Spinal cord (tissue), 10 donors: ENCODE results near the gene HSPB2. TPM values are rescaled to one million over a fixed set of nuclear protein-coding genes. Genes with fewer than 3 reads are reported as not detected.
A peak's percentile ranks its signal among the peaks of the same experiment; 100 is the strongest.

ENCODE experiments used
- DNase-seq, 6 donors: peaks; one replicate each; pipeline versions ENCODE4 v3.0.0 to v3.0.0-alpha.2; 2013 to 2015; ENCODE audit warnings: low spot score in 6 of 6, low read depth in 4 of 6
- H3K27ac ChIP-seq: one replicate; pipeline ENCODE4 v1.5.1; 2013; ENCODE audit warnings: low read depth, low read length, control low read depth
- H3K27me3 ChIP-seq: one replicate; pipeline ENCODE4 v1.6.1; 2013; ENCODE audit warnings: low read length; ENCODE audit not compliant: control insufficient read depth, insufficient read depth
- H3K36me3 ChIP-seq: one replicate; pipeline ENCODE4 v1.6.1; 2013; ENCODE audit warnings: low read length; ENCODE audit not compliant: control insufficient read depth, insufficient read depth
- H3K4me1 ChIP-seq: one replicate; pipeline ENCODE4 v1.6.1; 2013; ENCODE audit warnings: low read length; ENCODE audit not compliant: control insufficient read depth, insufficient read depth
- H3K4me3 ChIP-seq: one replicate; pipeline ENCODE4 v1.5.1; 2013; ENCODE audit warnings: low read depth, low read length, control low read depth
- H3K9me3 ChIP-seq: one replicate; pipeline ENCODE4 v1.6.1; 2013; ENCODE audit warnings: low read length; ENCODE audit not compliant: control insufficient read depth, insufficient read depth
- WGBS: methylation state at CpG from one replicate; pipeline ENCODE4 v1.1.5; 2013; ENCODE audit warnings: missing lambda C conversion rate; ENCODE audit not compliant: insufficient coverage; 5-methylcytosine and 5-hydroxymethylcytosine counted together
- polyA plus RNA-seq, 2 donors: library from polyadenylated mRNA; unstranded; fragments of 120-200 nt; gene quantifications; one replicate each; pipeline ENCODE4 v1.2.1, GENCODE V29; 2013; ENCODE audit not compliant: insufficient read length in 2 of 2
- total RNA-seq, 2 donors: library from RNA; depleted of rRNA in 1 of 2; stranded (reverse); fragments of 120-200 nt in 1 of 2; fragments of >200 nt in 1 of 2; gene quantifications; one replicate each; pipeline versions ENCODE4 v1.2.3 to v1.2.4, GENCODE V29; 2013 to 2014
- donor health status: healthy.

Gene HSPB2
- total and polyA plus RNA-seq, 4 donors = 0.50 to 5.7 (median 3.7) TPM

GRCh38 chr11:111944651-111945051 is 32.1 kb downstream of the HSPB2 start:
- Histone ChIP-seq H3K9me3 (no peaks in the 10 kb centered on the region), H3K36me3 (no peaks in the 10 kb centered on the region), H3K27ac (peak overlapping the region; percentile 54), H3K4me3 (no peak overlapping the region), H3K27me3 (no peaks in the 10 kb centered on the region), H3K4me1 (peaks cover 15% of the 10 kb centered on the region)
- WGBS = 80% methylated on average over 1 of the region's 5 CpGs
- DNase-seq = no peak

GRCh38 chr11:111945198-111945597 is 32.7 kb downstream of the HSPB2 start:
- H3K27ac ChIP-seq = peak overlapping the region; percentile 54
- no CpG with 5 or more reads among the region's 1 CpG for WGBS
- H3K27me3 ChIP-seq = no peaks in the 10 kb centered on the region
- H3K4me3 ChIP-seq = no peak overlapping the region
- no peak for DNase-seq
- H3K36me3 ChIP-seq = no peaks in the 10 kb centered on the region
- H3K9me3 ChIP-seq = no peaks in the 10 kb centered on the region
- H3K4me1 ChIP-seq = peaks cover 15% of the 10 kb centered on the region

- no peaks in the 10 kb centered on the region for H3K36me3 ChIP-seq
- no peak overlapping the region for H3K4me3 ChIP-seq
- WGBS = 75% methylated on average over 3 of the region's 3 CpGs
- H3K4me1 ChIP-seq = peaks cover 7% of the 10 kb centered on the region
- H3K27me3 ChIP-seq = no peaks in the 10 kb centered on the region
- DNase-seq = no peak
- H3K9me3 ChIP-seq = peaks cover 3% of the 10 kb centered on the region
- no peak overlapping the region for H3K27ac ChIP-seq
Measured at GRCh38 chr11:111946499-111946898, 34.0 kb downstream of the HSPB2 start.

GRCh38 chr11:111947143-111947542 is 34.6 kb downstream of the HSPB2 start:
- DNase-seq = no peak
- Histone ChIP-seq H3K4me3 (no peak overlapping the region), H3K4me1 (peaks cover 1% of the 10 kb centered on the region), H3K27me3 (no peaks in the 10 kb centered on the region), H3K36me3 (no peaks in the 10 kb centered on the region), H3K27ac (no peak overlapping the region), H3K9me3 (peaks cover 3% of the 10 kb centered on the region)

- no peaks in the 10 kb centered on the region for H3K36me3 ChIP-seq
Measured at GRCh38 chr11:111949519-111950426, 37.2 kb downstream of the HSPB2 start.

GRCh38 chr11:111951565-111951964 is 39.0 kb downstream of the HSPB2 start:
- no CpG with 5 or more reads among the region's 3 CpGs for WGBS
- no peaks in the 10 kb centered on the region for H3K4me1 ChIP-seq
- DNase-seq = no peak

More at GRCh38 chr11:111949519-111950426, 37.2 kb downstream of the HSPB2 start:
- Histone ChIP-seq H3K27ac (no peak overlapping the region), H3K4me3 (no peak overlapping the region), H3K9me3 (peaks cover 3% of the 10 kb centered on the region), H3K4me1 (no peaks in the 10 kb centered on the region), H3K27me3 (no peaks in the 10 kb centered on the region)
- 63% methylated on average over 5 of the region's 7 CpGs for WGBS
- DNase-seq = no peak

GRCh38 chr11:111954154-111954553 is 41.6 kb downstream of the HSPB2 start:
- DNase-seq = no peak
- no peak overlapping the region for H3K4me3 ChIP-seq
- H3K4me1 ChIP-seq = no peaks in the 10 kb centered on the region
- H3K27ac ChIP-seq = no peak overlapping the region
- H3K27me3 ChIP-seq = no peaks in the 10 kb centered on the region
- H3K36me3 ChIP-seq = peaks cover 14% of the 10 kb centered on the region
- WGBS = 70% methylated on average over 2 of the region's 4 CpGs
- H3K9me3 ChIP-seq = peaks cover 3% of the 10 kb centered on the region

More at GRCh38 chr11:111951565-111951964, 39.0 kb downstream of the HSPB2 start:
- no peaks in the 10 kb centered on the region for H3K27me3 ChIP-seq
- no peak overlapping the region for H3K27ac ChIP-seq
- peaks cover 3% of the 10 kb centered on the region for H3K9me3 ChIP-seq
- no peaks in the 10 kb centered on the region for H3K36me3 ChIP-seq
- no peak overlapping the region for H3K4me3 ChIP-seq

- no peak for DNase-seq
- peaks cover 18% of the 10 kb centered on the region for H3K36me3 ChIP-seq
- H3K9me3 ChIP-seq = no peaks in the 10 kb centered on the region
- no peak overlapping the region for H3K27ac ChIP-seq
- no peaks in the 10 kb centered on the region for H3K27me3 ChIP-seq
- 90% methylated on average over 12 of the region's 12 CpGs for WGBS
- H3K4me1 ChIP-seq = no peaks in the 10 kb centered on the region
- H3K4me3 ChIP-seq = no peak overlapping the region
Measured at GRCh38 chr11:111957663-111958444, 45.3 kb downstream of the HSPB2 start.

GRCh38 chr11:111960916-111961315 is 48.4 kb downstream of the HSPB2 start:
- DNase-seq = no peak
- 64% methylated on average over 5 of the region's 5 CpGs for WGBS
- Histone ChIP-seq H3K36me3 (peaks cover 18% of the 10 kb centered on the region), H3K27ac (no peak overlapping the region), H3K27me3 (no peaks in the 10 kb centered on the region), H3K4me1 (no peaks in the 10 kb centered on the region), H3K9me3 (no peaks in the 10 kb centered on the region), H3K4me3 (no peak overlapping the region)
